ENCODE results near the gene CLIC6.

GRCh38 chr21:34639250-34639649, 29.5 kb upstream of the CLIC6 start:
- TF ChIP-seq CTCF (conservative IDR thresholded peaks at IDR 0.05; ENCODE audit: low read length) (no peak), EZH2phosphoT487 (IDR thresholded peaks at IDR 0.05; ENCODE audit: borderline replicate concordance, low read depth, low read length) (no peak)

Measured in OCI-LY7 (cell line).